GM12801 (cell line): ENCODE measurements around the gene CACNA2D3.

Source experiments
- TF ChIP-seq, protein P1 (sequence below): IDR thresholded peaks from one replicate; pipeline ENCODE4 v1.5.1; 2011; ENCODE audit warnings: control low read depth; ENCODE audit not compliant: insufficient read length; ENCODE audit errors: extremely low read depth

The CACNA2D3 gene

DNA sequence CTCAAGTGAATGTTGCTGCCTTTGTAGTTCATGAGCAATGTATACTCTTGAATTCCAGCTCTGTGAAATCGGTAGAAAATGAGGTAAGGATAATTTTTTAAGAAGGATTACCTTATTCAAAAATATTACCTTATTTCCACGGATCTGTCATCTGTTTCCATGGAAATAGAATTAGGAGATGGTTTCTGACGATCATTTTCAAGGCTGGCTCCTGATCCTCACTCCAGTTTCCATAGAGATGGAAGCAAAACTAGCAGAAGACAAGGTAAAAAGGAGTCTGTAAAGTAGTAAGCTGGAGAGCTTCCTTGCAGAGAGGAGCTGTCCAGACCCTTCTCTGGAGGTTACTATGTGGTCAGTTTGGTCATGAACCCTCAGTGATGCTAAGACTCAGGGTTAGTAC lies 55.5 kb downstream of the CACNA2D3 start:
- TF ChIP-seq, protein P1, sequence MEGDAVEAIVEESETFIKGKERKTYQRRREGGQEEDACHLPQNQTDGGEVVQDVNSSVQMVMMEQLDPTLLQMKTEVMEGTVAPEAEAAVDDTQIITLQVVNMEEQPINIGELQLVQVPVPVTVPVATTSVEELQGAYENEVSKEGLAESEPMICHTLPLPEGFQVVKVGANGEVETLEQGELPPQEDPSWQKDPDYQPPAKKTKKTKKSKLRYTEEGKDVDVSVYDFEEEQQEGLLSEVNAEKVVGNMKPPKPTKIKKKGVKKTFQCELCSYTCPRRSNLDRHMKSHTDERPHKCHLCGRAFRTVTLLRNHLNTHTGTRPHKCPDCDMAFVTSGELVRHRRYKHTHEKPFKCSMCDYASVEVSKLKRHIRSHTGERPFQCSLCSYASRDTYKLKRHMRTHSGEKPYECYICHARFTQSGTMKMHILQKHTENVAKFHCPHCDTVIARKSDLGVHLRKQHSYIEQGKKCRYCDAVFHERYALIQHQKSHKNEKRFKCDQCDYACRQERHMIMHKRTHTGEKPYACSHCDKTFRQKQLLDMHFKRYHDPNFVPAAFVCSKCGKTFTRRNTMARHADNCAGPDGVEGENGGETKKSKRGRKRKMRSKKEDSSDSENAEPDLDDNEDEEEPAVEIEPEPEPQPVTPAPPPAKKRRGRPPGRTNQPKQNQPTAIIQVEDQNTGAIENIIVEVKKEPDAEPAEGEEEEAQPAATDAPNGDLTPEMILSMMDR, result no peak

DNA sequence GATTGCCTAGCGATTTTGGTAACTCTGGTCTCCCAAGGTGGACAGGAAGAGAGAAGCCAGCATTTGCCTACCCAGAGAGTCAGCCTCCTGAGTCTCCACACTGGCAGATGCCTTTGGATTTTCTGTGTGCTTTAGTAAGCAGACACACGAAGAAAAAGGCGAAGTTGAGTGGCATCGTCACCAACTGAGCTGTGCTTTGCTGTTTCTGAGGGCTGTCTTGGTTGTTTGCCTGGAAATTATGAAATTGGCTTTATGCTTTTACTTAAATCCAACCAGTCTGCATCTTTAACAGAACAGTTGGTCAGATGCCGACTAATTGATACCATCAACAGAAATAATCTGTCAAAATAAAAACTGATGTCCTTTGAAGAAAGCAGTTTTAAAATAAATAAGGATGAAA lies 56.0 kb downstream of the CACNA2D3 start:
- TF ChIP-seq, protein P1, result no peak

DNA sequence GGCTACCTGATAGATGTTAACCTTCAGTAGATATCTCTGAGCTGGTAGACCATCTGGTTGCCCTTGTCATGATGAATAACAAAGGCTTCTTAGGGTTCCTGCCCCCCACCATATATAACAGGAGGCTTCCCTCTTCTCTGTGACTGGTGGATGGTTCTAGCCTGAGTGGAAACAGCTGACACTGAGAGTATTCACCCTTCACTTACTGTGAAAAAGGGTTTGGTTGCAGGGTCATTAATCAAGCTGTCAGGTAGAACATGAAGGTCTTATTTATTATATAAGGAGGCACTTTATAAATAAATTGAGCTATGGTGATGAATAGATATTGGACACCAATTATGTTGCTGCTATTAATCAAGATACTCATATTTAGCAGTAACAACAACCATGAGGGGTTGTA lies 58.6 kb downstream of the CACNA2D3 start:
- TF ChIP-seq, protein P1, result no peak

DNA sequence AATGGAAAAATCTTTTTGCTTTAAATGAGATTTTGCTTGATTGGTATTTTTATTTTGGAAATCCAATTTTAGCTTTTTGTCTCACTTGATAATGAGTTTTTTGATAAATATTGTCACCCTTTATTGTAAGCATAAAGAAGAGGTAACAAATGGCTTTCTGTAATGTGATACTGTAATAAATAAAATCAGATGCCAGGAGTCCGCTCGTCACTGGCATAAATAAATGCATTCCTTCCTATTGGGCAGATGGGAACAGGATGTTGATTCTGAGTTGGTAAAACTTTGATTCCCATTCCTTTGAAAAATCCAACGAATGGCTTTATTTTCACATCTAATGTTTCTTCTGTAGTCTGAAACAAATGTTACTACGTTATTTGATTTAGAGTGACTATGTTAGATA lies 59.9 kb downstream of the CACNA2D3 start:
- TF ChIP-seq, protein P1, result no peak

DNA sequence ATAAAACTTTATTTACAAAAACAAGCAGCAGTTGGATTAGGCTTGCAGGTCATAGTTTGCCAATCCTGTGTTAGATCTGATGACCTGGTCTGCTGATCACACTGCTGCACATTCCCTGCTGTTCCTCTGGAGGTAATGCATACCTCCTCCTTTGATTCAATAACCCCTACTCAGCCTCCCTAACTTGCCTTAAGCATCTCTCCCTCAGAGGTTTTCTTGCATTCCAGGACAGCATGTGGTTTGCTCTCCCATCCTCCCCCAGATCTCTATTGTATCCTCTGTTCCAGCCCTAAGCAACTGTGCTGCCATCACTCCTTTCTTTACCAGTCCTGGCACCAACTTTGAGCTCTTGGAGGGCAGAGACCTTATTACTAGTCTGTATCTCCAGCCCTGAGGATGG lies 63.4 kb downstream of the CACNA2D3 start:
- TF ChIP-seq, protein P1, result no peak

DNA sequence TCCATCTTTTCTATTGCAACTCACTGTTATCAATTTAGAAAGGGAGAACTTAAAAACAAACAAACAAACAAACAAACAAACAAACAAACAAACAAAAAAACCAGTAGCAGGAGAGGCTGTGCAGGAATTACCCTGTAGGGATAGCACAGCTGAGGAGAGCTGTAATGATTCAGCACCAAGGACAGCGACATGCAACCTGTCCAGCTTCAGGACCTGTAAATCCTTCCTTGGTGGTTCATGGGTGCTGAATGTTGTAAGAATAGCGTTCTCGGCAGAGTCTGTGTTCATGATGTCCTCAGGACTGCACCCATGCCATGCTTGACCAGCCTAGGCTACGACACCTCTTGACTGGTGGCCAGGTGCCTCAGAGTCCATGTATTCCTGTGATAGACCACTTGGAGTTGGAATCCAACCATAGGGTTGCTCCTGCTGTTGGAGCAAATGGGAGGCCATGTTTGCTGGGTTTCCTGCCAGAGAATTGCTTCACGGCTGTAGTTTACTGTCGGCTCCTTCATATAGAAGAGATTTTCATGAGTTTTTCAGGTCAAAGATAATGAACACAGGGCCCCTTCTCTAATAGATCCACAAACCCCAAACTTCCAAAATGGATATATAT lies 65.9 kb downstream of the CACNA2D3 start:
- TF ChIP-seq, protein P1, result no peak

DNA sequence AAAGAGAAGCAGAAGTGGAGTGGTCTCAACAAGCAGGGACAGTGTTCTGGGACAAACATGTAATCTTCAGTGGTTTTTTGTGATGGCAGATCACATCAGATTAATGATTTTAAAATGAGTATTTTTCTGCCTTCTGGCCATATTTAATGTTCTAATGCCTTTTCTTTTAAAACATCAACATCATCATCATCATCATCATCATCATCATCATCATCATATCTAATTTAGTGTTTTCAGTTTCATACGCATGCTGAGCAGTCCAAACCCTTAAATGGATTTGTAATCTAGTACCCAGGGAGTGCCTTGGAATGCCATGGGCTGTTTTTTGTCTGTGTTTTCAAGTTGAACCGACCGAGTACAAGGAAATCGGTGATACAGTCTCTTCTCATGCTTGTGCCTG lies 68.9 kb downstream of the CACNA2D3 start:
- TF ChIP-seq, protein P1, result no peak
